Spleen (tissue), 11 donors: ENCODE data around the gene FSTL4. TPM values are rescaled to one million over a fixed set of nuclear protein-coding genes. Genes with fewer than 3 reads are reported as not detected.
A peak's percentile ranks its signal among the peaks of the same experiment; 100 is the strongest.

ENCODE experiments used
- DNase-seq: peaks from one replicate; pipeline ENCODE4 v3.0.0-alpha.2; 2020
- H3K27ac ChIP-seq, 8 donors: fragments of 200-600 bp; sonication (generic) in 7 of 8; 1 replicate in 4 of 8; 2 replicates in 4 of 8; pipeline versions ENCODE4 v1.5.0 to v1.8.0; 2016 to 2021; ENCODE audit warnings: inconsistent platforms in 4 of 8, mild to moderate bottlenecking in 4 of 8, moderate library complexity in 1 of 8
- H3K27me3 ChIP-seq, 7 donors: fragments of 200-600 bp; sonication (generic) in 6 of 7; replicated peaks in 1 of 7; 1 replicate in 4 of 7; 2 replicates in 3 of 7; pipeline versions ENCODE4 v1.5.0 to v1.8.0; 2016 to 2021; ENCODE audit warnings: inconsistent platforms in 3 of 7, mild to moderate bottlenecking in 1 of 7
- H3K36me3 ChIP-seq, 6 donors: fragments of 200-600 bp; sonication (generic) in 5 of 6; 1 replicate in 4 of 6; 2 replicates in 2 of 6; pipeline versions ENCODE4 v1.5.0 to v1.8.0; 2016 to 2021; ENCODE audit warnings: inconsistent platforms in 2 of 6
- H3K4me1 ChIP-seq, 6 donors: fragments of 200-600 bp; sonication (generic) in 5 of 6; 1 replicate in 3 of 6; 2 replicates in 3 of 6; pipeline versions ENCODE4 v1.5.0 to v1.8.0; 2016 to 2021; ENCODE audit warnings: inconsistent platforms in 3 of 6
- H3K4me3 ChIP-seq, 8 donors: fragments of 200-600 bp; sonication (generic) in 7 of 8; 1 replicate in 4 of 8; 2 replicates in 4 of 8; pipeline versions ENCODE4 v1.5.0 to v1.8.0; 2016 to 2021; ENCODE audit warnings: inconsistent platforms in 4 of 8, mild to moderate bottlenecking in 4 of 8, moderate library complexity in 2 of 8
- H3K9me3 ChIP-seq, 8 donors: fragments of 200-600 bp; sonication (generic) in 7 of 8; 1 replicate in 4 of 8; 2 replicates in 4 of 8; pipeline versions ENCODE4 v1.5.0 to v1.8.0; 2016 to 2021; ENCODE audit warnings: inconsistent platforms in 4 of 8
- POLR2A ChIP-seq, 3 donors: fragments of 450-650 bp; IDR thresholded peaks; one replicate each; pipeline ENCODE4 v1.5.1; 2017; ENCODE audit warnings: antibody characterized with exemption in 3 of 3, mild to moderate bottlenecking in 1 of 3
- POLR2AphosphoS5 ChIP-seq, 3 donors: sonication (generic); formaldehyde crosslinking; IDR thresholded peaks; one replicate each; pipeline ENCODE4 v1.5.1; 2017; ENCODE audit warnings: antibody characterized with exemption in 3 of 3
- WGBS, 5 donors: extraction: QIAGEN DNeasy Blood & Tissue Kit in 3 of 5; methylation state at CpG; one replicate each; pipeline versions ENCODE4 v1.1.5 to v1.1.7; 2013 to 2018; 5-methylcytosine and 5-hydroxymethylcytosine counted together
- intact Hi-C: fragments of 100-400 bp; cut with DNase I; formaldehyde crosslinking; loops from one replicate; pipeline ENCODE4 v1.15.0; 2023; ENCODE audit warnings: low total_unique reads
- polyA plus RNA-seq, 3 donors: library from polyadenylated mRNA; stranded (reverse); fragments of 200-250 nt; gene quantifications; one replicate each; pipeline ENCODE4 v1.2.1, GENCODE V29; 2013
- total RNA-seq, 7 donors: library from RNA; depleted of rRNA in 3 of 7; stranded (reverse); fragments of >200 nt in 3 of 7; fragmentation: NEBNext Ultra II Directional in 4 of 7; extraction: Animal tissue kit (Norgen Biotek cat#: 25700) in 4 of 7; gene quantifications; one replicate each; pipeline versions ENCODE4 v1.1.0 to v1.2.1, GENCODE V29; 2016 to 2021
- TF ChIP-seq, protein P1 (sequence below), 11 experiments: fragments of 200-600 bp in 7 of 11; fragments of 450-650 bp in 4 of 11; sonication (generic) in 4 of 11; IDR thresholded peaks in 8 of 11; conservative IDR thresholded peaks in 3 of 11; 1 replicate in 7 of 11; 2 replicates in 4 of 11; pipeline versions ENCODE4 v1.4.0 to v1.8.0; 2016 to 2021; ENCODE audit warnings: antibody characterized with exemption in 11 of 11, inconsistent platforms in 4 of 11, mild to moderate bottlenecking in 1 of 11
- donor health status: healthy with polysubstance abuse.
- donor health status: DM: no; HTN: no; CAD: no; lungs with moderate emphysema.
- donor health status: DM: no; HTN: no; CAD: no.
- donor health status: Bipolar disorder and iron deficiency.
- donor health status: healthy.
- donor health status: DM: no; HTN: no; CAD: no.
- donor health status: DM: yes; HTN: yes; CAD: no.

The FSTL4 gene
- total and polyA plus RNA-seq, 10 donors = under 0.01 to 1.0 (median 0.37) TPM; not detected in 4

DNA sequence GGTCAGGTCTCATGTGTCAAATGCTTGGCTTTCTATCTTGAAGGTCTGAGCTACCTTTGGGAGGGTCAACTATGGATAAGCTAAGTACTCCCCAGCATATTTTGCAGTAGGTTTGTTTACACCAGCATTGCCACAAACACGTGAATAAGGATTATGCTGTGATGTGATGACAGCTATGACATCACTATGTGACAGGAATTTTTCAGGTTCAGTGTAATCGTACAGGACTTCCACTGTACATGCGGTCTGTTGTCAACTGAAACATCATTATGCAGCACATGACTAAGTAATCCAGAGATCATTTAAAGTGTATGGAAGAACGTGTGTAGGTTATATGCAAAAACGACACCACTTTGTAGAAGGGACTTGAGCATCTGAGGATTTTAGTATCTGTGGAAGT lies 104.0 kb downstream of the FSTL4 start:
- Histone ChIP-seq H3K27me3 (peaks cover 0 to 27% (median 0%) of the 10 kb centered on the region in 7 donors), H3K4me3 (no peak overlapping the region), H3K4me1 (no peaks in the 10 kb centered on the region), H3K9me3 (no peaks in the 10 kb centered on the region), H3K27ac (peak overlapping the region in 3 of 8 donors; percentile 43 to 78 (median 62)), H3K36me3 (no peaks in the 10 kb centered on the region)
- DNase-seq = no peak
- WGBS, 5 donors = 78 to 91% (median 87%) methylated on average over 5 of the region's 5 CpGs
- intact Hi-C loops = no loop called here
- TF ChIP-seq POLR2AphosphoS5 (IDR thresholded peaks at IDR 0.05) (no peak), POLR2A (IDR thresholded peaks at IDR 0.05) (no peak)
- TF ChIP-seq, protein P1, sequence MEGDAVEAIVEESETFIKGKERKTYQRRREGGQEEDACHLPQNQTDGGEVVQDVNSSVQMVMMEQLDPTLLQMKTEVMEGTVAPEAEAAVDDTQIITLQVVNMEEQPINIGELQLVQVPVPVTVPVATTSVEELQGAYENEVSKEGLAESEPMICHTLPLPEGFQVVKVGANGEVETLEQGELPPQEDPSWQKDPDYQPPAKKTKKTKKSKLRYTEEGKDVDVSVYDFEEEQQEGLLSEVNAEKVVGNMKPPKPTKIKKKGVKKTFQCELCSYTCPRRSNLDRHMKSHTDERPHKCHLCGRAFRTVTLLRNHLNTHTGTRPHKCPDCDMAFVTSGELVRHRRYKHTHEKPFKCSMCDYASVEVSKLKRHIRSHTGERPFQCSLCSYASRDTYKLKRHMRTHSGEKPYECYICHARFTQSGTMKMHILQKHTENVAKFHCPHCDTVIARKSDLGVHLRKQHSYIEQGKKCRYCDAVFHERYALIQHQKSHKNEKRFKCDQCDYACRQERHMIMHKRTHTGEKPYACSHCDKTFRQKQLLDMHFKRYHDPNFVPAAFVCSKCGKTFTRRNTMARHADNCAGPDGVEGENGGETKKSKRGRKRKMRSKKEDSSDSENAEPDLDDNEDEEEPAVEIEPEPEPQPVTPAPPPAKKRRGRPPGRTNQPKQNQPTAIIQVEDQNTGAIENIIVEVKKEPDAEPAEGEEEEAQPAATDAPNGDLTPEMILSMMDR (IDR thresholded peaks at IDR 0.05 in 8 of 11, conservative IDR thresholded peaks at IDR 0.05 in 3 of 11) = no peak

DNA sequence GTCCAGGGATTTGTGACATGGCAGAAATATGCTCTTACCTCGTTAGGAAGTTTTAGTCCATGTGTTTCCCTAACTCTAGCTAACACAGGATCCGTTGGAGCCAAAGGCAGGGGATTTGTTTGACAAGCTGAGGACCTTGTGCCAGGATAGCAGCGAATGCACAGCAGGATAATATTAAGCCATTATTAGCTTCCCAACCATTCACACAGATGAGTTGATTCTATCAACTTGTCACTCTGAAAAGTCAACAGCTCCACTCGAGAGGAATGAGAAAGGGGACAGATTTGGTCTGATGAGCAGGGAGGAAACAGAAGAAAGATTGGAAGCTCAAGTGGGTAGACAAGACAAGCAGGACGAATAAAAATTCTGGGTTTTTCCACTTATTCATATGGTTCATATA lies 106.2 kb downstream of the FSTL4 start:
- Histone ChIP-seq H3K27me3 (peaks cover 0 to 7% (median 0%) of the 10 kb centered on the region in 7 donors), H3K4me1 (no peaks in the 10 kb centered on the region), H3K9me3 (no peaks in the 10 kb centered on the region), H3K36me3 (no peaks in the 10 kb centered on the region), H3K27ac (no peak overlapping the region), H3K4me3 (no peak overlapping the region)
- 55 to 64% (median 59%) methylated on average over 5 of the region's 5 CpGs for WGBS, 5 donors
- intact Hi-C loops = no loop called here
- TF ChIP-seq POLR2AphosphoS5 (IDR thresholded peaks at IDR 0.05) = no peak
- TF ChIP-seq POLR2A (IDR thresholded peaks at IDR 0.05) = no peak
- TF ChIP-seq, protein P1 (IDR thresholded peaks at IDR 0.05 in 8 of 11, conservative IDR thresholded peaks at IDR 0.05 in 3 of 11) = no peak
- no peak for DNase-seq

DNA sequence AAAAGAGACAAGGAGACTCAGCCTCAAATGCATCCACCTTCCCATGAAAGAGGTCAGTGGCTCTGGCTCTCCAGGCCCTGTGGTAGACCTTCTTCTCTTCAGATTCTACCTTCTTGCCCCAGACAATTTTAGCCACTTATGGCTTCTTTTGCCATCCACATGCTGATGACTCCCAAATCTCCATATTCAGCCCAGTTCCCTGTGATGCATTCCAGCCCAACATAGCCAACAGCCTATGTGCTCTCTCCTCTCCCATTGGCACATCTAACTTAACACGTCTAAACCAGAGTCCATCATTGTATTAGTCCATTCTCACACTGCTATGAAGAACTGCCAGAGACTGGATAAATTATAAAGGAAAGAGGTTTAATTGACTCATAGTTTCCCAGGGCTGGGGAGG lies 108.8 kb downstream of the FSTL4 start:
- H3K9me3 ChIP-seq = no peaks in the 10 kb centered on the region
- TF ChIP-seq, protein P1 (IDR thresholded peaks at IDR 0.05 in 8 of 11, conservative IDR thresholded peaks at IDR 0.05 in 3 of 11) = no peak
- no peak for TF ChIP-seq POLR2AphosphoS5 (IDR thresholded peaks at IDR 0.05)
- TF ChIP-seq POLR2A (IDR thresholded peaks at IDR 0.05) = no peak
- WGBS, 5 donors = 83 to 96% (median 89%) methylated on average over 1 of the region's 1 CpG
- H3K4me3 ChIP-seq = no peak overlapping the region
- intact Hi-C loops = no loop called here
- H3K36me3 ChIP-seq = no peaks in the 10 kb centered on the region
- DNase-seq = no peak
- H3K27me3 ChIP-seq = peaks cover 0 to 8% (median 0%) of the 10 kb centered on the region in 7 donors
- H3K27ac ChIP-seq = no peak overlapping the region
- no peaks in the 10 kb centered on the region for H3K4me1 ChIP-seq

DNA sequence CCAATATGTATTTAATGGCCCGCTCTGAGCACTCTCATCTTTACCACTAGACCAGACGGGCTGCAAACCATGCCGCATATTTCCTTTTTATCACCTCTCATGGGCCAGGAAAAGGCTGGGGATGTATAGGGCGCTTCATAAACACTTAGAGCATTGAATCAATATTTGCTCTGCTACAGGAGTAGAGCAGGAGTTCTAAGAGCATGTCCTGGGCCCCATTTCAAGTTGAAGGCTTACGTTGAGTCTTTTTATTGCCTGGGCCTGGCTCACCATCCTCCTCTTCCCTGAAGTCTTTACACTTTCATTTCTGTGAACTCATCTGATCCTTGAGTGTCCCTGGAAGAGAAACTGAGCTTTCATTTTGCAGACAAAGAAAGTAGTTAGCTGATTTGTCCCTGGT lies 112.4 kb downstream of the FSTL4 start:
- TF ChIP-seq POLR2A (IDR thresholded peaks at IDR 0.05) = no peak
- TF ChIP-seq, protein P1 (IDR thresholded peaks at IDR 0.05 in 8 of 11, conservative IDR thresholded peaks at IDR 0.05 in 3 of 11) = no peak
- WGBS, 5 donors = 89 to 92% (median 91%) methylated on average over 5 of the region's 5 CpGs
- Histone ChIP-seq H3K4me1 (no peaks in the 10 kb centered on the region), H3K4me3 (no peak overlapping the region), H3K9me3 (no peaks in the 10 kb centered on the region), H3K27ac (no peak overlapping the region), H3K27me3 (peaks cover 0 to 26% (median 0%) of the 10 kb centered on the region in 7 donors), H3K36me3 (no peaks in the 10 kb centered on the region)
- no peak for DNase-seq
- intact Hi-C loops = no loop called here
